Stimulated activated CD8-positive, alpha-beta memory T cell treated with anti-CD3 and anti-CD28 coated beads, Interleukin-12 subunit alpha, Interleukin-12 subunit beta, amount 100 ng/mL, for 4 hours (primary cell): Measurements from ENCODE around the gene NDUFA11.
"Not testable (repeated sequence)": the region's sequence is repeated elsewhere in the genome, so short reads cannot be mapped to it uniquely, and the experiment has no call there.

Source experiments
- DNase-seq: peaks from one replicate; pipeline ENCODE4 v3.0.0-alpha.2; 2020; ENCODE audit warnings: low read depth

NDUFA11 gene

GRCh38 chr19:5857203-5858081, 46.1 kb downstream of the NDUFA11 start:
- DNase-seq, result no peak

GRCh38 chr19:5855151-5855550, 48.4 kb downstream of the NDUFA11 start:
- not testable (repeated sequence) for DNase-seq

GRCh38 chr19:5854121-5854520, 49.5 kb downstream of the NDUFA11 start:
- not testable (repeated sequence) for DNase-seq

- DNase-seq, result no peak
Measured at GRCh38 chr19:5851302-5851701, 52.3 kb downstream of the NDUFA11 start, which contains the start of gene FUT3. FUT3 (minus strand) TSS chr19:5851449.

GRCh38 chr19:5850743-5851293, 52.8 kb downstream of the NDUFA11 start:
- DNase-seq, result no peak

- no peak for DNase-seq
Measured at GRCh38 chr19:5850189-5850588, 53.4 kb downstream of the NDUFA11 start.

GRCh38 chr19:5848621-5849020, 55.0 kb downstream of the NDUFA11 start:
- DNase-seq, result not testable (repeated sequence)

- not testable (repeated sequence) for DNase-seq
Measured at GRCh38 chr19:5847846-5848245, 55.7 kb downstream of the NDUFA11 start.
